ENCODE measurements around the gene RAD51B. TPM values are rescaled to one million over a fixed set of nuclear protein-coding genes. Genes with fewer than 3 reads are reported as not detected.

The RAD51B gene
- total and polyA plus RNA-seq, 8 donors: 10.8 to 18.3 (median 14.1) TPM

DNA sequence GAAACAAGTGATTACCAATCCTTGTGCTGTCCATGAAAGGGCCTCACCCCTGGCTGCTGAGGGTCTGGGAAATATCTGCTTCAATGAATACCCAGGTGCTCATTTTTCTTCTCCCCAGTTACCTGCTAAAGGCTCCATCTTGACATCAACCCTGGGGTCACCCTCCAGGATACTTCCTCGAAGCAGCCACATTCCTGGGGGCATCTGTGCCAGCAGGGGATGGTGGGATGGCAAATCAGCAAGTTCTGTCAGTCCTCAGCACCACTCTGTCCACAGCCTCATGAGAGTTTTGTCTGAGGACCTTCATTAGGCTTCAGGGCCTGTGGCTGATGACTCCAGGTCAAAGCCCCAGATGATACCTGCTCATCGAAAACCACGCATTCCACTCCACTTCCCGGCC lies 848.4 kb downstream of the RAD51B start:
- DNase-seq (no peak), ATAC-seq (no peak)
- no peaks in the 10 kb centered on the region for H3K36me3 ChIP-seq
- intact Hi-C loops (cut with DNase I): no loop called here
- peak overlapping the region in 1 of 2 donors; percentile 57 for H3K27ac ChIP-seq
- H3K27me3 ChIP-seq: no peaks in the 10 kb centered on the region
- TF ChIP-seq, protein P1, sequence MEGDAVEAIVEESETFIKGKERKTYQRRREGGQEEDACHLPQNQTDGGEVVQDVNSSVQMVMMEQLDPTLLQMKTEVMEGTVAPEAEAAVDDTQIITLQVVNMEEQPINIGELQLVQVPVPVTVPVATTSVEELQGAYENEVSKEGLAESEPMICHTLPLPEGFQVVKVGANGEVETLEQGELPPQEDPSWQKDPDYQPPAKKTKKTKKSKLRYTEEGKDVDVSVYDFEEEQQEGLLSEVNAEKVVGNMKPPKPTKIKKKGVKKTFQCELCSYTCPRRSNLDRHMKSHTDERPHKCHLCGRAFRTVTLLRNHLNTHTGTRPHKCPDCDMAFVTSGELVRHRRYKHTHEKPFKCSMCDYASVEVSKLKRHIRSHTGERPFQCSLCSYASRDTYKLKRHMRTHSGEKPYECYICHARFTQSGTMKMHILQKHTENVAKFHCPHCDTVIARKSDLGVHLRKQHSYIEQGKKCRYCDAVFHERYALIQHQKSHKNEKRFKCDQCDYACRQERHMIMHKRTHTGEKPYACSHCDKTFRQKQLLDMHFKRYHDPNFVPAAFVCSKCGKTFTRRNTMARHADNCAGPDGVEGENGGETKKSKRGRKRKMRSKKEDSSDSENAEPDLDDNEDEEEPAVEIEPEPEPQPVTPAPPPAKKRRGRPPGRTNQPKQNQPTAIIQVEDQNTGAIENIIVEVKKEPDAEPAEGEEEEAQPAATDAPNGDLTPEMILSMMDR (IDR thresholded peaks at IDR 0.05): no peak
- no peak overlapping the region for H3K4me3 ChIP-seq
- H3K9me3 ChIP-seq: no peaks in the 10 kb centered on the region
- peaks cover 27 to 52% of the 10 kb centered on the region in 2 donors for H3K4me1 ChIP-seq

GRCh38 chr14:68668531-68668930 lies 849.0 kb downstream of the RAD51B start:
- Histone ChIP-seq H3K9me3 (no peaks in the 10 kb centered on the region), H3K36me3 (no peaks in the 10 kb centered on the region), H3K27me3 (no peaks in the 10 kb centered on the region), H3K27ac (no peak overlapping the region), H3K4me3 (no peak overlapping the region), H3K4me1 (peaks cover 27 to 52% of the 10 kb centered on the region in 2 donors)
- DNase-seq (no peak), ATAC-seq (no peak)
- TF ChIP-seq, protein P1 (IDR thresholded peaks at IDR 0.05): no peak
- intact Hi-C loops (cut with DNase I): no loop called here

- TF ChIP-seq, protein P1 (IDR thresholded peaks at IDR 0.05): no peak
- H3K4me3 ChIP-seq: no peak overlapping the region
- DNase-seq: no peak
- peaks cover 27 to 52% of the 10 kb centered on the region in 2 donors for H3K4me1 ChIP-seq
- intact Hi-C loops (cut with DNase I): no loop called here
- no peaks in the 10 kb centered on the region for H3K9me3 ChIP-seq
- H3K27me3 ChIP-seq: no peaks in the 10 kb centered on the region
- peak; percentile 34 for ATAC-seq
- no peak overlapping the region for H3K27ac ChIP-seq
- H3K36me3 ChIP-seq: no peaks in the 10 kb centered on the region
Measured at GRCh38 chr14:68669111-68669511, 849.5 kb downstream of the RAD51B start.

DNA sequence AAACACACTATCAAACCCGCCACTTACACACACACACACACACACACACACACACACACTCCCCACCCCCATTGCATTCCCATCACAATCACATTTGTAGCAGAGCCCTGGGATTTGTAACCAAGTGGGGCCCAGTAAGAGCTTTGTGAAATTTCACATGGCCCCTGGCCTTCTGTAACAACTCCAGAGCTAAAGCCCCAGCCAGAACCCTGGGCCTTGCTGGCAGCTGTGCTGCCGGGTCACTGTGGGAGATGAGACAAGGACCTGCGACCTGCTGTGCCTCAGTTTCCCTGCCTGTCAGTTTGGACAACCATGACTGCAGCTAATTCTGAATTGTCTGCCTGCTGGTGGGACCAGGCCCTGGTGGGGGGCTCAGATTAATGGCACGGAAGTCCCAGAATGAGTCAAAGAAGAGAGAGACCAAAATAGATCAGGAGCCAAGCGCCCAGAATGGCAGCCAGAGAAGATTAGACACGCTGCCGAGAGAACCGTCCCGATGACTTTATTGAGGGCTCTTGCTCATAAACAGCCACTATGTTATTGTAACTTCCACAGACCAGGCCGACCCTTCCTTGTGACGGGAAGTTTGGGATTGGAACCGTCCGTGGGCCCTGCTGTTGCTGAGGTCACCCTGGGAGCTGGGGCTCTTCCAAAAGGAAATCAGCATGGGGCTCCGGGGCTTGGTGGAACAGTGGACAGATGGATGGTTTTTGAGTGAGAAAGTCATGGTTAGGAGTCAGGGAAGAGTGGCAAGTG lies 850.2 kb downstream of the RAD51B start:
- H3K4me3 ChIP-seq: no peak overlapping the region
- peaks cover 27 to 46% of the 10 kb centered on the region in 2 donors for H3K4me1 ChIP-seq
- TF ChIP-seq, protein P1 (IDR thresholded peaks at IDR 0.05): no peak
- H3K27ac ChIP-seq: peak overlapping the region; percentile 28 to 55
- H3K36me3 ChIP-seq: no peaks in the 10 kb centered on the region
- intact Hi-C loops (cut with DNase I): no loop called here
- no peaks in the 10 kb centered on the region for H3K27me3 ChIP-seq
- H3K9me3 ChIP-seq: no peaks in the 10 kb centered on the region
- DNase-seq (no peak), ATAC-seq (no peak)

- Histone ChIP-seq H3K4me3 (no peak overlapping the region), H3K9me3 (no peaks in the 10 kb centered on the region), H3K4me1 (peaks cover 27 to 46% of the 10 kb centered on the region in 2 donors), H3K36me3 (no peaks in the 10 kb centered on the region), H3K27me3 (no peaks in the 10 kb centered on the region), H3K27ac (peak overlapping the region; percentile 28 to 55)
- intact Hi-C loops (cut with DNase I): no loop called here
- ATAC-seq (no peak), DNase-seq (no peak)
- TF ChIP-seq, protein P1 (IDR thresholded peaks at IDR 0.05): no peak
Measured at GRCh38 chr14:68670359-68670715, 850.8 kb downstream of the RAD51B start.

Data from left lung (tissue), 10 donors.